ENCODE results near the gene COL8A2.

COL8A2 gene

GRCh38 chr1:36157973-36158826, 33.2 kb upstream of the COL8A2 start:
- no peak for DNase-seq (ENCODE audit: low spot score)

DNA sequence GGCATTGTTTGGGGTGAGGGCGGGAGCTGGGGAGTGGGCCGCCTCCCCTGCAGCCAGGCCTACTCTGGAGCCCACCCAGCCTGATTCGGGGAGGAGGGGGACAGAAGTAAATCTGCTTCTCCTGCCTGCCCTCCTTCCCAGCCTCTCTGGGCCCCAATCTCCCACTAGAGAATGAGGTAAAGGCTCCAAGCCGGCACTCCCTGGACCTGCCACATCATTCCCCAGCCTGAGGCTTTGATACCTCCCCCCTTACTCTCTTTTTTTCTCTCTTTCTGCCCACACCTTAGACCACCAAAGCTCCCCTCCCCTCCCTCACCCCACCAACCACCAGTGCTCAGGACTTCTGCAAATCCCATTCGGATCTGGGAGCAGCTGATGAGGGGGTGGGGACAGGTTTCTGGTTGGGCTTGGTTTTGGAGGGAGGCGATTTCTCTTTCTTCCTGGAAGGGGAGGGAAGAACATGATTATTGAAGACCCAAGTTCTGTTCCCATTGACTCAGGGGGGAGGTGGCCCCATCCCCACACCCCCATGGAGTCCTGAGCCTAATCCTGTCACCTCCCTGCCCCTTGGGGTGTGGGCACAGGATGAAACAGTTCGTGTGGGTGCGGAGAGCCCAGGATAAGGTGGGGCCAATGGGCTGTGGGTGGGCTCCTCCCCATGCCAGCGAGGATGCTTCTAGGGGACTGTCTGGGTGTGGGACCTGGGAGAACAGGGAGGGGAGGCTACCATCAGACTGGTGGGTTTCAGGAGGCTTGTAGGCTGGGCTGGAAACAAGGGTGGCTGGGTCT, 32.3 kb upstream of the COL8A2 start:
- DNase-seq (ENCODE audit: low spot score), result no peak

GRCh38 chr1:36156329-36157114, 31.5 kb upstream of the COL8A2 start:
- peak; percentile 76 for DNase-seq (ENCODE audit: low spot score)

DNA sequence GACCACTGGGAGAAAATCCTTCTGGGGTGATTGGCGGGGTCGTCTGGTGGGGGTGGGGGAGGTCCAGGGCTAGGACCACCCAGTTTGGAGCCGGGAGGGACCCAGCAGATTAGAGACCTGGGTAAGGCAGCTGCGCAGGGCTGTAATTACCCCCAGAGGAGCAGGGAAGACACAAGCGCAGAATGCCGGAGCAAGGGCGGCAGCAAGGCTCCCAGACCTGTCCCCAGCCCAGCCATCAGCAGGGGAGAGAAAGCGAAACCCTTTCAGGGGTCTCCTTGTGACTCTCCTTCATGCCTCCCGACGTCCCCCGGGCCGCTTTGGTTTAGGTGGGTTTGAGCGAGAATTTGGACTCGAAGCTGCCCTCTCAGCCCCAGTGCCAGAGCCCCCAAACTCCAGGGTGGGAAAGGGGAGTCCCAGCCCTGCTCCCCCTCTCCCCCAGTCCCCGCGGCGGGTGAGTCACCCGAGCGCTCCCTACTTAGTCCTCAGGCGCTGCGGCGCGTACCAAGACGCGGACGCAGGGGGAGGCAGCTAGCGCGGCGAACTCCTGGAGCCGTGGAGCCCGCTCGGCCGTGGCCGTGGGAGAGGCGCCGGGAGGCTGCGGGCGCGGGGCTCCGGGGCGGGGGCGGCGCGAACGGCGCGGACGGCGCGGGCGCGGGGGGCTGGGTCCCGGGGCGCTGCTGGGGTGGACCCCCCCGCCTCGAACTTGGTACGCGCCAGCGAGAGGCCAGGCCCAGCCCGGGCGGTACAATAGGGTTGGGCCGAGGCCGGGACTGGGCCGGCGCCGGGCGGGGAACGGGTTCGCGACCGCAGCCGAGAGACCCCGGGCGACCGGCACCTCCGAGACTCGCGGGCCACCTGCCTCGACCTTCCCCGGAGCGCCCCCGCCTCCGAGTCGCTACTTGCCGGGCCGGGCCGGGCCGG, 30.6 kb upstream of the COL8A2 start, which contains the start of gene MAP7D1:
Gene MAP7D1, plus strand, starts transcription at position 753 of the 921 bp plus-strand sequence. CDS start 258 bp downstream, outside the sequence.
- DNase-seq (ENCODE audit: low spot score), result peak; percentile 78

DNA sequence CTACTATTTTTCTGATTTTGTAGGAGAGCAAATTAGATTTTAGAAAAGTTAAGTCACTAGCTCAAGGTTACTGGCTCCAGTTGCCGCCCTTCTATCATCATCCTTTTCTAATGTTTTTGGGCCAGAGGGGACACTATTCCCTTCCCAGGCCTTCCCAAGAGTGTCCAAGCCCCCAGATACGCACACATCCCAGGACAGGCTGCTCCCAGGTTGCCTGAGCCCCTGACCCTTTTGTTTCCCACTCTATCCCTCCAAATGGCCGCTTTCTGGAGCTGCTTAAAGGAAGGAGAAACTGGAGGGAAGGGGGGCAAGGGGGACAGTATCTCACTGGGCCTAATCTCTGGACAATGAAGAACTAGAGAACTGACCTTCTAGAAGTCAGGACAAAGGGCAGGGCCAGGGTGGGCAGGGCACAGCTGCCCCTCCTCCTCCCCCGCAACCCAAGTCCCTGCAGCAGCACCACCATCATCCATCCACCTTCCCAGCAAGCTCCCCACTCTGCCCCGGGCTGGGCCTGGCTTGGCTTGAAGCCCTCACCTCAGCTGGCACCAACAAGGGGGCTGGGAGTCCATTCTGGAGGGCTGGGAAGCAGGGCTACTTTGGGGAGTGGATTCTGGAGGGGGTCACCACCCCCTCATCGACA, 29.9 kb upstream of the COL8A2 start:
- DNase-seq (ENCODE audit: low spot score), result no peak

DNA sequence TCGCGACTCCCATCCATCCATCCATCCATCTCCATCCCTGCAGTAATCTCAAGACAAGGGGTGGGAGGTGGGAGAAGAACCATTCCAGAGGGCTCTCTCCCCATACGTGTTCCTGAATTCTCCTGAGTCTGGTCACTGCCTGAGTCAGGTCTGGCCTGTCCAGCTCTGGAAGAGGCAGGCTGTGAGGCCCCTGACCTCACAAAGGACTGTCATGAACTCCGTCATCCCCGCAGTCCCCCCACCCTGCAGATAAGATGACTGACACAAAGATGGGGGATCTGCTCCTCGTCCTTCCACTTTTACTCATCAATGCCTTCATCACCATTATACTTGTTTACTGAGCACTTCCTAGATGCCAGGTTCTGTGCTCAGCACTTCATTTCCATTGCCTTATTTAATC, 29.3 kb upstream of the COL8A2 start:
- DNase-seq (ENCODE audit: low spot score), result no peak

DNA sequence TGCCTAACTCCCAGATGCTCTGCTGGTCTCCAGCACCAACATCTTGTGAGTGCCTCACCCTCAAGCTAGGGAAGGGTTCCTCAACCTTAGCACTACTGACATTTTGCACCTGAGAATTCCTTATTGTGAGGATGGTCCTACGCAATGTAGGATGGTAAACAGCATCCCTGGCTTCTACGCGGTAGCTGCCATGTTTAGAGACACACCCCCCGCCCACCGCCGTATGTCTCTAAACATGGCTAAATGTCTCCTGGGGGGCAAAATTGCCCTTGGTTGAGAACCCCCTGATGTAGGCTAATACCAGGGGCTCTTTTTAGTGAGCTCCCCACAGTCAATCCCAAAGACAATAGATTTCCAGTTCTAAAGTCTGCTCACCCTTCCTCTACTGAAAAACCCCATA, 28.5 kb upstream of the COL8A2 start:
- no peak for DNase-seq (ENCODE audit: low spot score)

DNA sequence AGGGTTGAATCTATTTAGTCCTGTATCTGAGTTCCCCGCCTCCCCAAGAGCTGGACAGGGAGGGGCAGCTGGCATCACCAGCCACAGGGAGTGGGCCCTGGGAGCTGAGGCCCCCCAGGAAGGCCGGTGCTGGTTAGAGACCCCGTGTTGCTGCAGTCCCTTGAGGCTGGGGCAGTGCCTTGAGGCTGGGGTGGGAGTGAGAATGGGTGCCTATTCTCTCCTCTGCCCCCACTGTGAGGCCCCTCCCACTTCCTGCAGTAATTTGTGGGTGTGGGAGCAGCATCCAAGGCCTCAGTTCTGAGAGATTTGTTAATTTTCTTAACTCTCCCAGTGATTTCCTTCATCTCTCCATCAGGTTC, 26.8 kb upstream of the COL8A2 start:
- no peak for DNase-seq (ENCODE audit: low spot score)

DNA sequence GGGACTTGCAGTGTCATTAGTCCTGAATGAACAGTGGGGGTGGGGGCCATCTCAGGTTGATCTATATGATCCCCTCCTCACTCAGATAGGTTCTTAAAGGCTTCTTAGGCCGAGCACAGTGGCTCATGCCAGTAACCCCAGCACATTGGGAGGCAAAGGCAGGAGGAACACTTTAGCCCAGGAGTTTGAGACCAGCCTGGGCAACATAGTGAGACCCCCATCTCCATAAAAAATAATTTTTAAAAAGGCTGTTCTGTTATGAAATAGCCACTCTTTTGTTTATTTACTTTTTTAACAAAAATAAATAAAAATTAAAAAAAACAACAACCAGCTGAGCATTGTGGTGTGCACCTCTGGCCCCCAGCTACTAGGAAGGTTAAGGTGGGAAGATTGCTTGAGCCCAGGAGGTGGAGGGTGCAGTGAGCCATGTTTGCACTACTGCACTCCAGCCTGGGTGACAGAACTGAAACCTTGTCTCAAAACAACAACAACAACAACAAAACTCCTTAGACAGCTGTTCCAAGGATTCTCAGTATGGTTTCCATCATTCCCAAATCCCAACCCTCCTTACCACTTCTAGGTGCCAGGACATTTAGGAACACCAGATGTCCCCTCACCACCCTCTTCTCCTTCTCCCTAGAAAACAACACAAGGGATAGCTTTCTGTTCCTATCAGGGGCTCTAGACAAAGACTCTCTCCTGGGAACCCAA, 26.3 kb upstream of the COL8A2 start:
- DNase-seq (ENCODE audit: low spot score), result no peak

GRCh38 chr1:36150296-36151133, 25.5 kb upstream of the COL8A2 start:
- peak; percentile 89 for DNase-seq (ENCODE audit: low spot score)

- no peak for DNase-seq (ENCODE audit: low spot score)
Observed at GRCh38 chr1:36149973-36150295, 24.9 kb upstream of the COL8A2 start.

DNA sequence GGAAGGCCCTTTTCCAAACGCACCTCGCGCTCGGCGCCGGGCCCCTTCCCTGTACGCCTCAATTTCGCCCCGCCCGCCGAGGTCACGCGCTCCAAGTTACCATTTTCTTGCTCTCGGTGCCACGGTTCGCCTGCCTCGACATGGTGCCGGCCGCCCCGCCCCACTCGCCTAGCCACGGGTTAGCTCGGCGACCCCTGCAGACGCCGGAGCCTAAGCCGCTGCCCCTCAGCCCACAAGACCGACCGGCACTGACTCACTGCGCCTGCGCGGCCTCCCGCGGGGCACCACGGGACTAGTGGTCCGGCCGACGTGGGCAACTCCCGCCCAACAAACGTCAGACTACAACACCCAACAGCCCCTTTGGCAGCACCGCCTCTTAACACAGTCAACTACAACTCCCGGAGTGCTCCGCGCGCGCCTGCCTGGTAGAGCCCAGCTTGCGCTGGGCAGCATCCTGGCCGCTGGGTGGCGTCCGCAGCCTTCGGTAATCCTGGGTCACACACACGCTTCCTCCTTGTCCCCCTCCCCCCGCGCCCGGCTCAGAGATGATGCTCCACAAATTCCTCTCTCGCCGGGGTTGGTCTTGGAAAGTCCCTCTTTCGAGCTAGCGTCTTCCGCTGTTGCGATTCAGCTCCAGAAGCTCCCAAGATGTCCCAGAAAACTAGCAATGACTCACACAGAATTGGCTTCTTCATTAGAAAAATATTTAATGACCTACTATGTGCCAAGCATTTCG, 24.4 kb upstream of the COL8A2 start, which contains the start of gene TRAPPC3:
Gene TRAPPC3, minus strand, starts transcription at position 250 of the 736 bp plus-strand sequence. Its CDS starts 108 bp downstream, at position 142.
- peak; percentile 96 for DNase-seq (ENCODE audit: low spot score)

GRCh38 chr1:36148821-36149236, 23.8 kb upstream of the COL8A2 start:
- DNase-seq (ENCODE audit: low spot score), result no peak

GRCh38 chr1:36144413-36144812, 19.4 kb upstream of the COL8A2 start:
- no peak for DNase-seq (ENCODE audit: low spot score)

- no peak for DNase-seq (ENCODE audit: low spot score)
Observed at GRCh38 chr1:36143424-36143823, 18.4 kb upstream of the COL8A2 start.

GRCh38 chr1:36142121-36142520, 17.1 kb upstream of the COL8A2 start:
- DNase-seq (ENCODE audit: low spot score), result no peak

- no peak for DNase-seq (ENCODE audit: low spot score)
Observed at GRCh38 chr1:36139521-36139920, 14.5 kb upstream of the COL8A2 start.

DNA sequence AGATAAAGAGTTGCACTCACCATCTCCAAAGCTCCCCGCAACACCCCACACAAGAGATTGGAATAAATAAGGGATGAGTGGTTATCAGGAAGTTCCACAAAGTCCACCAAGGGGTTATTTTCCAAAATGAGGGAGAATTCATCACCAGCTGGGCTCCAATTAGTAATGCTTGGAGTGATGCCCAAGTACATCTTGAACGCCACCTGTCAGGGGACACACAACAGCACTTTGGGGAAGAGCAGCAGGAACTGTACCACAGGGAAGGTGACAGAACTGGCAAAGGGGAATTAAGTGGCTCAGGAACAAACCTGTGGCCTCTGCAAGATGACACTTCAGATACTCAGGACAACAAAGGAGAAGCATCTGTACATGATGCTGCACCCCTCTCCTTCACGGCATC, 12.8 kb upstream of the COL8A2 start:
- no peak for DNase-seq (ENCODE audit: low spot score)

DNA sequence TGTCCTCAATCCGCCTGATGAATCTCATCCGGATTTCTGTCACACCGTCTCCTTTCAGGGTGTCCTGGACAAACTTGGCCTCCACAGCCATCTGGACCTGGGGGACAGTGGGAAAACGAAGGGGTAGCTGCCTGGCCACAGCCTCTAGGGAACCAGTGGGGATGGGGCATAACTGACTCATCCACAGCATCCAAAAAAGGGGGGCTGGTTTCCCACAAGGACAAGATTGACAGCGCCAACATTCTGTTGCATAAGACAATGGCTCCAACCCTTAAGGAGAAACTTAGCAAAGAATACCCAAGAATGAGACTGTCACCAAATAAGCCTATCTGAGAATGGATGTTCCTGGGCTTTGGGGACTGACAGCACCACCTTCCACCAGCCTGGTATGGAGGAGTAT, 12.2 kb upstream of the COL8A2 start:
- DNase-seq (ENCODE audit: low spot score), result no peak

Data from HuH-7 (cell line).